Hematopoietic multipotent progenitor cell (in vitro differentiated cells): ENCODE measurements around the gene IER5L. TPM values are rescaled to one million over a fixed set of nuclear protein-coding genes. Genes with fewer than 3 reads are reported as not detected.
"Not testable (repeated sequence)": the region's sequence is repeated elsewhere in the genome, so short reads cannot be mapped to it uniquely, and the experiment has no call there.

Experiments
- DNase-seq, 3 donors: peaks; one replicate each; pipeline ENCODE4 v3.0.0-alpha.2; 2011 to 2015; ENCODE audit warnings: low read depth in 2 of 3, low spot score in 2 of 3
- total RNA-seq: library from RNA; depleted of rRNA; stranded (reverse); fragments of >200 nt; gene quantifications from one replicate; pipeline ENCODE4 v1.2.3, GENCODE V29; 2012

IER5L gene
- total RNA-seq, 1 donor, result 7.5 TPM

DNA sequence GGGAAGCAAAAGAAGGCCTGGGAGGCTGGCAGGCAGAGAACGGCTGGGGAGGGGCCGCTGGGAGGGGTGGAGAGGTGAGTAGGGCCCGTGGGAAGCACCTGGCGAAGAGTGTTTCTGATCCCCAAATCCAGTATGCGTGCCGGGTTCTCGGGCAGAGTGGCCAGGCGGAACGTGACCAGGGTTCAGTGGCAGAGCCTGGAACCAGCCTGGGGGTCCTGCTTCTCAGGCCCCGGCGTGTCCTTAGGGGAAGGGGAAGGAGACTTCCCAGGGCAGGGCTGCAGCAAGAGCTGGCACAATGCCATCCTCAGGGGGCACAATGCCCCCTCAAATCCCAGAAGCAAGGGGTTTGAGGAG lies 25.5 kb upstream of the IER5L start:
- DNase-seq, result no peak

- peak; percentile 74 to 85 (median 83) for DNase-seq
Observed at GRCh38 chr9:129202613-129203555, 24.8 kb upstream of the IER5L start.

DNA sequence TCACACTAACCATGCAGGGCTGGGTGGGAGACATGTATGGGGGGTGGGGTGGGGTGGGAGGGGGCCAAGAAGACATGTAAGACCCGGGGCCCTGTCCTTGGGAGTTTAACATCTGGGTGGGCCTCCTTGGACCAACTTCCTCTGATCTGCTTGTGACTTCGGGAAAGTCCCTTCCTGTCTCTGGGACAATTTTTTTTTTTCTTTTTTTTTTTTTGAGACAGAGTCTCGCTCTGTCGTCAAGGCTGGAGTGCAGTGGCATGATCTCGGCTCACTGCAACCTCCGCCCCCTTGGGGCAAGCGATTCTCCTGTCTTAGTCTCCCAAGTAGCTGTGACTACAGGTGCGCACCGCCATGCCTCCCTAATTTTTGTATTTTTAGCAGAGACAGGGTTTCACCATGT lies 23.8 kb upstream of the IER5L start:
- no peak for DNase-seq

GRCh38 chr9:129201289-129201688 lies 23.2 kb upstream of the IER5L start:
- no peak for DNase-seq

- DNase-seq, result no peak
Observed at GRCh38 chr9:129200255-129200654, 22.2 kb upstream of the IER5L start.

DNA sequence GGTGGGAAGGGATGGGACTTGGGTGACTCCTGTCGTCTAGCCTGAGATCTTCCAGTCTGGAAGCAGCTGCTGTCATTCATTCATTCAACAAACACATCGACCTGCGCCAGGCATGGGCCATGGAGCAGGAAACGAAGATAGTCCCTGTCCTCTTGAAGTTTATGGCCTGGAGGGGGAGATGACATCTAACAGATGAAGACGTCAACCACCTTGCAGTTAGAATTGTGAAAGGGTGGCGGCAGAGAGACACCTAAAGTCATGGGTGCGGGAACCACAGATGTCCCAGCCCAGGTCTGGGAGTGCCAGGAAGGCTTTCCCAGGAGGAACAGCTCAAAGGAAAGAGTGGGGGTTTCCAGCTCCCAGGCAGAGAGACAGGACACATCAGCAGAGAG lies 21.0 kb upstream of the IER5L start:
- DNase-seq, result no peak

- peak in 1 of 3 donors; percentile 17 for DNase-seq
Observed at GRCh38 chr9:129198319-129199043, 20.4 kb upstream of the IER5L start.

DNA sequence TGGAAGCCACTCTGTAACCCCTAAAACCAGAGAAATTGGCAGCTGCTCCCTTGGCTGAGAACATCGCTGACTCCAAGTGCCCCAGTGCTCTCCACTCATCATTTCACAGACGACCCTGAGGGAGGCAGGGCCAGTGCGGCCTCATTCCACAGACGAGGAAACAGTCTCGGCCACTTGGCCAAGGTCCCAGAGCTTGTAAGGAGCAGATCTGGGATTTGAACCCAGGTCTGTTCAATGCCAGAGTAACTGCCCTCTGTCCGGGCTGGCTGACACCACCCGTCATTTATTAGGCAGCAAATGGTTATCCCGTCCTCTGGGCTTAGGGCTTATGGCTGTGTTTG lies 19.9 kb upstream of the IER5L start:
- DNase-seq, result no peak

DNA sequence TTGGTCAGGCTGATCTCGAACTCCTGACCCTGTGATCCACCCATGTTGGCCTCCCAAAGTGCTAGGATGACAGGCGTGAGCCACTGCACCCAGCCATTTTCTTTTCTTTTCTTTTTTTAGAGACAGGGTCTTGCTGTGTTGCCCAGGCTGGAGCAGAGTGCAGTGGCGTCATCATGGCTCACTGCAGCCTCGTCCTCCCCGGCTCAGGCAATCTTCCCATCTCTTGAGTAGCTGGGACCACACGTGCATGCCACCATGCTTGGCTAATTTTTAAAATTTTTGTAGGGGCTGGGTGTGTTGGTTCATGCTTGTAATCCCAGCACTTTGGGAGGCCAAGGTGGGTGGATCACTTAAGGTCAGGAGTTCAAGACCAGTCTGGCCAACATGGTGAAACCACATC lies 19.0 kb upstream of the IER5L start:
- DNase-seq, result not testable (repeated sequence)

- no peak for DNase-seq
Observed at GRCh38 chr9:129195606-129196005, 17.5 kb upstream of the IER5L start.

- DNase-seq, result no peak
Observed at GRCh38 chr9:129194221-129194620, 16.2 kb upstream of the IER5L start.

- DNase-seq, result no peak
Observed at GRCh38 chr9:129193655-129194054, 15.6 kb upstream of the IER5L start.

DNA sequence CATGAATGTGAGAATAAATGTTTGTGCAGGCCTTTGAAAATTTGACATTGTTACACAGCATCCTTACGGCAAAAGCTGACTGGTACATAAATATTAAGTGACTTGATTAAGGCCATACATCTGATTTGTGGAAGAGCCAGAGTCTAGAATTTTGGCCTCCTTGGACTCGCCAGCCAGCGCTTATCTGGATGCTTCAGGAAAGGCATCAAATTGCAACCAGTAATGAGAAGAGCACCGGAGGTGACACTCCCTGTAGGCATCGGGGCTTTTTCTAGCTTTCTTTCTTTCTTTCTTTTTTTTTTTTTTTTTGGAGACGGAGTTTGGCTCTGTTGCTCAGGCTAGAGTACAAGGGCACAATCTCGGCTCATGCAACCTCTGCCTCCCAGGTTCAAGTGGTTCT lies 13.2 kb upstream of the IER5L start:
- DNase-seq, result no peak

- not testable (repeated sequence) for DNase-seq
Observed at GRCh38 chr9:129189971-129190370, 11.9 kb upstream of the IER5L start.

GRCh38 chr9:129187042-129187441 lies 9.0 kb upstream of the IER5L start:
- DNase-seq, result no peak

DNA sequence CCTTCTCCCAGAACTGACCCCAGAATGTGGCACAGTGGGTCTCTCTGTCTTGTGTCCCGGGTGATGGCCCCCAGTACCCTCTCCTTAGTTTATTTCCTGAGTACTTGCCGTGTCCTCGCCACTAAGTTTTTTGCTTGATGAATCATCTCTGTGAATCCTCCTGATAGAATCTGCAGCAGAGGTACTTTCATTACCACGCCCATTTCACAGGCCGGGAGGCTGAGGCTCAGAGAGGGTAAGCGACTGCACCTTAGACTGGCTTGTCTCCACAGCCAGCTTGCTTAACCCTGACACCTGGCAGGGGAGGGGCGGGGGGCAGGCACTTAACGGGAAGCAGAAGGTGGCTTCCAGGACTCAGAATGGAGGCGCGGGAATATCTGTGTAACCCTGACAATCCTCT lies 7.9 kb upstream of the IER5L start:
- DNase-seq, result no peak

DNA sequence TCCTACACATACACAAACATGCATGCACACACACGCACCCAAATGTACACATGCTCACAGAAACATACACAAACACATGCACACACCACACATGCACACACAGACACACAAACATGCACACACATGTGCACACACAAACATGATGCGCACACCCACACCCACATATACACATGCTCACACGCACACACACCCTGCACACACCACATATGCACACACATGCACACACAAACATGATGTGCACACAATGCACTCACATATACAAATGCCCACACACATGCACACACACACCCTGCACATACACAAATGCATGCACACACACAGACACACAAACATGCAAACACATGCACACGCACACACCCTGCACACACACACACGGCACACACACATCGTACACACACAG lies 7.3 kb upstream of the IER5L start:
- DNase-seq, result no peak

DNA sequence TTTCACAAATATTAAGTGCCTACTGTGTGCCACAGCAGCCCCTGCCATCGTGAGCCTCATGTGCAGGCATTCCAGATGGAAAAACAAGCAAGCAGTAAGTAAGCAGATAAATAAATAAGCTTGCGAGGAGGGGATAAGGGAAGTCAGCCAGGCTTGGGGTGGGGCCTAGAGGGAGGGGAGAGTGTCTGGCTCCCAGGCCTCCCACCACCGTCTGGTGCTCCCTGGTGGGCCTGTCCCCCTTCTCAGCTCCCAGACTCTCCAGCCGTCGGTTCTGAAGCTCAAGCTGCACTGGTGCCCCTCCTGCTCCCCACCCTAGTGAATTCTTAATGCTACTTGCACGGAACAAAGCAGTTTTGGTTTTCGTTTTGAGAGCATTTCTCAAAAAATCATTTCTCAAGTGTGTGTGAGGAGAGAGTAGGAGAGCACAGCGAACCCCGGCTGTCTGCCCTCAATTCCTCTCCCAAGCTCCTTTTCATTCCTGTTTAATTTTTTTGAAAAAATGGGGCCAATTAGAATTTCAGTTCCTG lies 6.6 kb upstream of the IER5L start:
- no peak for DNase-seq

DNA sequence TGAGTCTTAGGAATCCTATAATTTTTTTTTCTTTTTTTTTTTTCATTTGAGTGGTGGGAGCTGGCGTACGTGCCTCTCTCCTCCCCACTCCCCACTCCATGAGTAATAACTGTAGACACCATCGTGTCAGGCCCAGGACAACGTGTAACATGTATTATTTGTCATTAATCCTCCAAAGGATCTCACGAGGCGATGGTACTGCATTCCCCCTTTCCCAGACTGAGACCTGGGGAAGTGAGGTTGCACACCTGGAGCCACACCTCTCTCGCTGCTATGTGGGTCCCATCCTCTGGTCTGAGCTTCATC lies 6.1 kb upstream of the IER5L start:
- no peak for DNase-seq

GRCh38 chr9:129183495-129184218 lies 5.6 kb upstream of the IER5L start:
- DNase-seq, result no peak
